H1 (cell line): ENCODE data around the gene CYP11A1. TPM values are rescaled to one million over a fixed set of nuclear protein-coding genes. Genes with fewer than 3 reads are reported as not detected.

Source experiments
- CTCF ChIA-PET: fragments of 300-600 bp; sonication (Branson Sonifier 250); formaldehyde crosslinking; loops from one replicate; lab custom pipeline; 2021; ENCODE audit not compliant: partially characterized antibody; lab: Charles Lee
- POLR2A ChIA-PET: fragments of 300-600 bp; sonication (Branson Sonifier 250); formaldehyde crosslinking; loops from one replicate; lab custom pipeline; 2021; ENCODE audit warnings: inconsistent platforms; ENCODE audit not compliant: partially characterized antibody; lab: Charles Lee
- DNase-seq, 2 experiments: peaks; one replicate each; pipeline versions ENCODE4 v3.0.0 to v3.0.0-alpha.2; 2010 to 2022; ENCODE audit warnings: low spot score in 2 of 2, low read depth in 1 of 2, mixed read lengths in 1 of 2
- FAIRE-seq: peaks from 2 replicates; lab custom pipeline; 2011; peaks lifted over from hg19 to GRCh38; lab: Jason Lieb, UNC
- H2AFZ ChIP-seq: 2 replicates; pipeline ENCODE4 v1.8.1; 2012; ENCODE audit warnings: low read length, inconsistent platforms
- H2AK5ac ChIP-seq: 2 replicates; pipeline ENCODE4 v1.6.1; 2013; ENCODE audit warnings: low read depth, low read length
- H2BK120ac ChIP-seq: replicated peaks from 2 replicates; pipeline ENCODE3; 2013; ENCODE audit warnings: low read depth, low read length, inconsistent platforms
- H2BK12ac ChIP-seq: 2 replicates; pipeline ENCODE4 v1.6.1; 2013; ENCODE audit warnings: low read depth, low read length
- H2BK15ac ChIP-seq: 2 replicates; pipeline ENCODE4 v1.6.1; 2013; ENCODE audit warnings: low read length
- H2BK20ac ChIP-seq: 2 replicates; pipeline ENCODE4 v1.6.1; 2013; ENCODE audit warnings: low read length
- H2BK5ac ChIP-seq: 2 replicates; pipeline ENCODE4 v1.6.1; 2013; ENCODE audit warnings: low read depth, low read length
- H3K14ac ChIP-seq: 2 replicates; pipeline ENCODE4 v1.6.1; 2013; ENCODE audit warnings: inconsistent platforms; ENCODE audit not compliant: insufficient read length
- H3K18ac ChIP-seq: 2 replicates; pipeline ENCODE4 v1.6.1; 2013; ENCODE audit warnings: low read length; ENCODE audit errors: extremely low read depth
- H3K23ac ChIP-seq: 2 replicates; pipeline ENCODE4 v1.6.1; 2013; ENCODE audit warnings: inconsistent platforms; ENCODE audit not compliant: insufficient read length
- H3K23me2 ChIP-seq: 2 replicates; pipeline ENCODE4 v1.6.1; 2013; ENCODE audit warnings: low read depth, low read length
- H3K27ac ChIP-seq: 2 replicates; pipeline ENCODE4 v1.6.1; 2011; ENCODE audit warnings: low read depth, low read length, inconsistent platforms
- H3K27me3 ChIP-seq, 4 experiments: replicated peaks in 1 of 4; 1 replicate in 1 of 4; 2 replicates in 3 of 4; pipeline versions ENCODE4 v1.6.1 to v1.8.1; 2011 to 2013; ENCODE audit warnings: low read length in 3 of 4, mild to moderate bottlenecking in 3 of 4, inconsistent platforms in 2 of 4, mixed read lengths in 2 of 4, moderate library complexity in 1 of 4; ENCODE audit not compliant: control insufficient read depth in 3 of 4, insufficient read depth in 3 of 4; ENCODE audit errors: extremely low read depth in 1 of 4
- H3K36me3 ChIP-seq, 4 experiments: 2 replicates each; pipeline versions ENCODE4 v1.6.1 to v1.8.1; 2011 to 2013; ENCODE audit warnings: mild to moderate bottlenecking in 4 of 4, low read length in 3 of 4, moderate library complexity in 2 of 4, control low read depth in 1 of 4, inconsistent platforms in 1 of 4; ENCODE audit not compliant: insufficient read depth in 4 of 4, control insufficient read depth in 2 of 4
- H3K4ac ChIP-seq: replicated peaks from 2 replicates; pipeline ENCODE3; 2013; ENCODE audit warnings: low read length, low read depth, mixed read lengths, inconsistent platforms; ENCODE audit not compliant: insufficient read length
- H3K4me1 ChIP-seq, 4 experiments: replicated peaks in 1 of 4; 1 replicate in 1 of 4; 2 replicates in 3 of 4; pipeline versions ENCODE4 v1.6.1 to v1.8.1; 2011 to 2013; ENCODE audit warnings: low read length in 3 of 4, inconsistent platforms in 2 of 4, mixed read lengths in 1 of 4; ENCODE audit not compliant: insufficient read depth in 4 of 4, control insufficient read depth in 3 of 4
- H3K4me2 ChIP-seq, 2 experiments: 2 replicates each; pipeline versions ENCODE4 v1.6.1 to v1.8.1; 2011 to 2013; ENCODE audit warnings: low read depth in 2 of 2, low read length in 2 of 2, control low read depth in 1 of 2, inconsistent platforms in 1 of 2, mild to moderate bottlenecking in 1 of 2; ENCODE audit not compliant: insufficient read depth in 1 of 2
- H3K4me3 ChIP-seq, 4 experiments: fragments of 200-600, 300-600 bp in 1 of 4; sonication (generic), shearing (Covaris generic), sonication (Bioruptor Twin) in 1 of 4; 2 replicates each; pipeline versions ENCODE4 v1.5.1 to v1.8.1; 2011 to 2016; ENCODE audit warnings: low read length in 4 of 4, low read depth in 3 of 4, control low read depth in 2 of 4, inconsistent platforms in 2 of 4, mild to moderate bottlenecking in 2 of 4, mixed read lengths in 1 of 4, moderate library complexity in 1 of 4; ENCODE audit not compliant: insufficient read depth in 2 of 4; ENCODE audit errors: extremely low read depth in 1 of 4
- H3K56ac ChIP-seq: replicated peaks from 2 replicates; pipeline ENCODE3; 2013; ENCODE audit warnings: low read depth, mild to moderate bottlenecking, mixed read lengths, low read length, inconsistent platforms; ENCODE audit not compliant: insufficient read length
- H3K79me1 ChIP-seq: 2 replicates; pipeline ENCODE4 v1.6.1; 2013; ENCODE audit warnings: low read depth, low read length, control low read depth
- H3K79me2 ChIP-seq, 2 experiments: 2 replicates each; pipeline versions ENCODE4 v1.6.1 to v1.8.1; 2012 to 2013; ENCODE audit warnings: low read length in 2 of 2, mild to moderate bottlenecking in 2 of 2, inconsistent platforms in 1 of 2; ENCODE audit not compliant: insufficient read depth in 2 of 2, control insufficient read depth in 1 of 2
- H3K9ac ChIP-seq, 4 experiments: replicated peaks in 1 of 4; 1 replicate in 1 of 4; 2 replicates in 3 of 4; pipeline versions ENCODE4 v1.6.1 to v1.8.1; 2011 to 2013; ENCODE audit warnings: low read depth in 3 of 4, low read length in 3 of 4, control low read depth in 2 of 4, mild to moderate bottlenecking in 2 of 4, moderate library complexity in 2 of 4, inconsistent platforms in 1 of 4; ENCODE audit errors: extremely low read depth in 1 of 4
- H3K9me3 ChIP-seq, 2 experiments: 2 replicates each; pipeline versions ENCODE4 v1.6.1 to v1.8.1; 2012 to 2013; ENCODE audit warnings: mild to moderate bottlenecking in 2 of 2, moderate library complexity in 2 of 2, control low read depth in 1 of 2, inconsistent platforms in 1 of 2, low read depth in 1 of 2, low read length in 1 of 2, mixed read lengths in 1 of 2; ENCODE audit not compliant: insufficient read depth in 2 of 2
- H4K20me1 ChIP-seq, 2 experiments: replicated peaks in 1 of 2; 2 replicates each; pipeline versions ENCODE3 to v1.8.1; 2011 to 2013; ENCODE audit warnings: inconsistent platforms in 2 of 2, low read length in 2 of 2, mild to moderate bottlenecking in 1 of 2; ENCODE audit not compliant: insufficient read depth in 2 of 2, control insufficient read depth in 1 of 2
- H4K5ac ChIP-seq: 2 replicates; pipeline ENCODE4 v1.6.1; 2013; ENCODE audit warnings: low read length, low read depth, mixed read lengths, inconsistent platforms; ENCODE audit not compliant: insufficient read length
- H4K8ac ChIP-seq: 2 replicates; pipeline ENCODE4 v1.8.0; 2013; ENCODE audit warnings: mild to moderate bottlenecking, moderate library complexity, low read length, inconsistent platforms; ENCODE audit not compliant: insufficient read depth; ENCODE audit errors: extremely low read depth
- H4K91ac ChIP-seq: replicated peaks from 2 replicates; pipeline ENCODE3; 2013; ENCODE audit warnings: low read length, mixed read lengths, inconsistent platforms; ENCODE audit not compliant: insufficient read length
- BACH1 ChIP-seq: IDR thresholded peaks from 2 replicates; pipeline ENCODE4 v1.6.1; 2012; ENCODE audit warnings: low read length, improper control_type of control experiment
- PHF8 ChIP-seq: fragments of 200-600 bp; sonication (generic); conservative IDR thresholded peaks from 2 replicates; pipeline ENCODE4 v1.7.1; 2012; ENCODE audit warnings: low read depth, mild to moderate bottlenecking, inconsistent platforms, low read length, moderate library complexity
- TBP ChIP-seq: IDR thresholded peaks from 2 replicates; pipeline ENCODE4 v1.6.1; 2011; ENCODE audit warnings: low read depth, low read length, improper control_type of control experiment
- WGBS, 2 experiments: shearing (Covaris generic) in 1 of 2; methylation state at CpG; one replicate each; pipeline versions ENCODE4 v1.1.6 to v1.1.7; 2013 to 2015; ENCODE audit warnings: low lambda C conversion rate in 2 of 2, mixed read lengths in 2 of 2, inconsistent platforms in 1 of 2, low coverage in 1 of 2, missing lambda C conversion rate in 1 of 2; ENCODE audit not compliant: insufficient replicate concordance in 2 of 2, insufficient coverage in 1 of 2, insufficient read length in 1 of 2; ENCODE audit errors: extremely low coverage in 1 of 2, missing lambda C conversion rate in 1 of 2; 5-methylcytosine and 5-hydroxymethylcytosine counted together
- polyA plus RNA-seq, 7 experiments: library from polyadenylated mRNA; depleted of rRNA in 3 of 7; stranded (reverse) in 5 of 7; unstranded in 2 of 7; fragments of >200 nt in 5 of 7; fragments of 200-250 nt in 2 of 7; gene quantifications; 1 replicate in 5 of 7; 2 replicates in 1 of 7; 4 replicates in 1 of 7; pipeline versions ENCODE4 v1.2.1 to v1.2.3, GENCODE V29; 2011 to 2013; ENCODE audit warnings: missing spikeins in 2 of 7, mixed read lengths in 2 of 7
- total RNA-seq: library from RNA; stranded (reverse); fragmentation: NEBNext Ultra II Directional; extraction: Animal tissue kit (Norgen Biotek cat#: 25700); gene quantifications from 2 replicates; pipeline ENCODE4 v1.2.1, GENCODE V29; 2021

The CYP11A1 gene
- total and polyA plus RNA-seq, 2 of the 8 experiments (the other 6 are each of a cell fraction or from before 2014, with no cell fraction given) = 1.9 to 7.2 TPM

GRCh38 chr15:74368121-74368520 lies 675 bp upstream of the CYP11A1 start:
- H2BK5ac ChIP-seq = no peak overlapping the region
- no peak overlapping the region for H4K5ac ChIP-seq
- H3K23me2 ChIP-seq = peaks cover 6% of the 10 kb centered on the region; the same call in 1 of the 2 replicates
- no peak overlapping the region for H2AFZ ChIP-seq
- WGBS, 2 experiments = 88% methylated on average over 3 of the region's 3 CpGs; no CpG with 5 or more reads in 1 of the 2 experiments
- no peaks in the 10 kb centered on the region for H3K36me3 ChIP-seq
- no peak overlapping the region for H2BK15ac ChIP-seq
- H3K14ac ChIP-seq = no peak overlapping the region
- TF ChIP-seq TBP (no peak), BACH1 (no peak), PHF8 (no peak)
- no peak overlapping the region for H4K91ac ChIP-seq
- no peak overlapping the region for H4K8ac ChIP-seq
- H3K4me3 ChIP-seq = no peak overlapping the region
- no peak overlapping the region for H3K4ac ChIP-seq
- H4K20me1 ChIP-seq = no peaks in the 10 kb centered on the region
- H2BK120ac ChIP-seq = no peak overlapping the region
- H3K79me1 ChIP-seq = no peaks in the 10 kb centered on the region
- no peak overlapping the region for H3K18ac ChIP-seq
- no peak overlapping the region for H3K23ac ChIP-seq
- no peak overlapping the region for H3K56ac ChIP-seq
- H3K27ac ChIP-seq = no peak overlapping the region
- ChIA-PET CTCF (interaction anchor here (1.0 to 36.8 kb wide), 9 partner anchors 8 to 400 kb away, joined by 3 to 1311 read pairs (median 4); partner anchors contain the start of gene SEMA7A), POLR2A (interaction anchor here (1.6 kb wide), 1 partner anchor 8 kb away, joined by 4 read pairs; no protein-coding TSS in a partner anchor)
- peaks cover 0 to 16% (median 10%) of the 10 kb centered on the region in 4 experiments; a peak in 5 of 7 replicates for H3K27me3 ChIP-seq
- DNase-seq (no peak), FAIRE-seq (no peak)
- no peak overlapping the region for H2BK20ac ChIP-seq
- H2BK12ac ChIP-seq = no peak overlapping the region
- no peak overlapping the region for H2AK5ac ChIP-seq
- no peaks in the 10 kb centered on the region for H3K79me2 ChIP-seq
- no peak overlapping the region for H3K4me2 ChIP-seq
- H3K4me1 ChIP-seq = peaks cover 3 to 13% (median 9%) of the 10 kb centered on the region in 4 experiments
- H3K9ac ChIP-seq = no peak overlapping the region
- H3K9me3 ChIP-seq = no peaks in the 10 kb centered on the region
